Measurements from ENCODE around the gene LCT. TPM values are rescaled to one million over a fixed set of nuclear protein-coding genes. Genes with fewer than 3 reads are reported as not detected.
A peak's percentile ranks its signal among the peaks of the same experiment; 100 is the strongest.

LCT gene
- not detected for total RNA-seq (2013)
- polyA plus RNA-seq (not detected), polyA minus RNA-seq (0.08 TPM in 1 of 2 replicates, not detected in the other), total RNA-seq (0 to 1.5 (median 0.07) reads per million in 11 experiments)

GRCh38 chr2:135836596-135837270 lies at the start of gene LCT:
Gene LCT, minus strand, starts transcription at chr2:135837184. Its CDS starts 15 bp downstream, at chr2:135837169.
- no peak for DNase-seq
- no peaks in the 10 kb centered on the region for H3K9me3 Mint-ChIP-seq
- H3K4me3 Mint-ChIP-seq, result no peak within 1 kb of the TSS
- Histone ChIP-seq H3K9ac (ENCODE audit: insufficient read depth, low read length, poor library complexity, severe bottlenecking) (no peak within 1 kb of the TSS), H2AFZ (ENCODE audit: insufficient read depth, low read depth, low read length, poor library complexity, severe bottlenecking) (no peak within 1 kb of the TSS), H3K36me3 (replicated peaks in 1 of 2; ENCODE audit: control insufficient read depth in 1 of 2, insufficient read depth in 2 of 2, low read length in 2 of 2) (peaks cover 0 to 5% of the 10 kb centered on the region in 2 donors), H3K4me3 (replicated peaks in 1 of 3; ENCODE audit: low read depth in 2 of 3, low read length in 3 of 3) (no peak within 1 kb of the TSS), H3K4me2 (replicated peaks; ENCODE audit: extremely low read depth, low read length, poor library complexity, severe bottlenecking) (no peak within 1 kb of the TSS), H3K4me1 (ENCODE audit: control insufficient read depth in 1 of 2, insufficient read depth in 2 of 2, low read length in 2 of 2) (peaks cover 0 to 9% of the 10 kb centered on the region in 2 donors), H3K27ac (ENCODE audit: low read depth in 1 of 2, low read length in 2 of 2) (no peak within 1 kb of the TSS), H3K9me3 (replicated peaks in 1 of 2; ENCODE audit: control insufficient read depth in 1 of 2, insufficient read depth in 1 of 2, low read length in 2 of 2) (no peaks in the 10 kb centered on the region), H3K79me2 (ENCODE audit: insufficient read depth, low read length) (no peaks in the 10 kb centered on the region), H4K20me1 (ENCODE audit: insufficient read depth, low read length) (no peaks in the 10 kb centered on the region), H3K27me3 (ENCODE audit: control insufficient read depth in 2 of 2, insufficient read depth in 2 of 2, low read length in 2 of 2) (no peaks in the 10 kb centered on the region)
- TF ChIP-seq CTCF (IDR thresholded peaks at IDR 0.05), result no peak
- intact Hi-C loops (cut with micrococcal nuclease), result no loop called here
- H3K36me3 Mint-ChIP-seq, result peaks cover 2 to 12% of the 10 kb centered on the region in 2 donors
- peaks cover 10% of the 10 kb centered on the region for H3K4me1 Mint-ChIP-seq
- H3K27me3 Mint-ChIP-seq (ENCODE audit: low read depth in 3 of 3), result no peaks in the 10 kb centered on the region
- 96% methylated on average over 11 of the region's 12 CpGs for WGBS (ENCODE audit: insufficient coverage)
- H3K27ac Mint-ChIP-seq, result peak within 1 kb of the TSS in 2 of 7 donors; percentile 31 to 71

GRCh38 chr2:135885709-135886108 lies 48.7 kb upstream of the LCT start:
- Histone ChIP-seq H3K9me3 (replicated peaks in 1 of 2; ENCODE audit: control insufficient read depth in 1 of 2, insufficient read depth in 1 of 2, low read length in 2 of 2) (peaks cover 0 to 9% of the 10 kb centered on the region in 2 donors), H3K79me2 (ENCODE audit: insufficient read depth, low read length) (no peaks in the 10 kb centered on the region), H2AFZ (ENCODE audit: insufficient read depth, low read depth, low read length, poor library complexity, severe bottlenecking) (no peak overlapping the region), H3K27me3 (ENCODE audit: control insufficient read depth in 2 of 2, insufficient read depth in 2 of 2, low read length in 2 of 2) (no peaks in the 10 kb centered on the region), H3K27ac (ENCODE audit: low read depth in 1 of 2, low read length in 2 of 2) (no peak overlapping the region), H3K4me2 (replicated peaks; ENCODE audit: extremely low read depth, low read length, poor library complexity, severe bottlenecking) (no peak overlapping the region), H3K4me1 (ENCODE audit: control insufficient read depth in 1 of 2, insufficient read depth in 2 of 2, low read length in 2 of 2) (peaks cover 7 to 8% of the 10 kb centered on the region in 2 donors), H4K20me1 (ENCODE audit: insufficient read depth, low read length) (no peaks in the 10 kb centered on the region), H3K4me3 (replicated peaks in 1 of 3; ENCODE audit: low read depth in 2 of 3, low read length in 3 of 3) (no peak overlapping the region), H3K9ac (ENCODE audit: insufficient read depth, low read length, poor library complexity, severe bottlenecking) (no peak overlapping the region), H3K36me3 (replicated peaks in 1 of 2; ENCODE audit: control insufficient read depth in 1 of 2, insufficient read depth in 2 of 2, low read length in 2 of 2) (no peaks in the 10 kb centered on the region)
- DNase-seq, result no peak
- peaks cover 7% of the 10 kb centered on the region for H3K4me1 Mint-ChIP-seq
- intact Hi-C loops (cut with micrococcal nuclease), result loop anchor here in 1 of 2 donors (10.0 kb wide), 1 partner anchor 141 kb away; the partner anchor contains the start of gene UBXN4
- no peaks in the 10 kb centered on the region for H3K36me3 Mint-ChIP-seq
- H3K27ac Mint-ChIP-seq, result no peak overlapping the region
- H3K9me3 Mint-ChIP-seq, result peaks cover 3 to 14% (median 8%) of the 10 kb centered on the region in 7 donors
- peaks cover 0 to 3% (median 2%) of the 10 kb centered on the region in 3 donors for H3K27me3 Mint-ChIP-seq (ENCODE audit: low read depth in 3 of 3)
- WGBS (ENCODE audit: insufficient coverage), result 96% methylated on average over 3 of the region's 4 CpGs
- TF ChIP-seq CTCF (IDR thresholded peaks at IDR 0.05), result no peak
- no peak overlapping the region for H3K4me3 Mint-ChIP-seq

Measured in CD14-positive monocyte (primary cell).